GM23338 (cell line): Measurements from ENCODE around the gene SLC22A14. TPM values are rescaled to one million over a fixed set of nuclear protein-coding genes. Genes with fewer than 3 reads are reported as not detected.

Experiments
- ATAC-seq: fragments of 200-7000 bp; cut with Tn5 transposase; 3 replicates; pipeline ENCODE4 v1.9.1; 2020
- DNase-seq: peaks from one replicate; pipeline ENCODE4 v3.0.0-alpha.2; 2015; ENCODE audit warnings: low spot score
- H2AFZ ChIP-seq: fragments of 200-600 bp; sonication (generic); 2 replicates; pipeline ENCODE4 v1.8.0; 2016; ENCODE audit warnings: antibody characterized with exemption, mild to moderate bottlenecking, moderate library complexity
- H3F3A ChIP-seq: fragments of 200-600 bp; sonication (generic); replicated peaks from 2 replicates; pipeline ENCODE4 v1.8.0; 2017; ENCODE audit warnings: antibody characterized with exemption, mixed run types, low read depth
- H3K27ac ChIP-seq: fragments of 200-600 bp; sonication (generic); 2 replicates; pipeline ENCODE4 v1.6.1; 2016; ENCODE audit warnings: low read depth
- H3K27me3 ChIP-seq: fragments of 200-600 bp; sonication (generic); 2 replicates; pipeline ENCODE4 v1.8.0; 2016; ENCODE audit warnings: mild to moderate bottlenecking, mixed run types, moderate library complexity; ENCODE audit not compliant: insufficient read depth
- H3K36me3 ChIP-seq: fragments of 200-600 bp; sonication (generic); 2 replicates; pipeline ENCODE4 v1.8.0; 2016; ENCODE audit warnings: mild to moderate bottlenecking; ENCODE audit not compliant: insufficient read depth
- H3K4me1 ChIP-seq: fragments of 200-600 bp; sonication (generic); 2 replicates; pipeline ENCODE4 v1.8.0; 2016; ENCODE audit warnings: mild to moderate bottlenecking, moderate library complexity; ENCODE audit not compliant: insufficient read depth
- H3K4me2 ChIP-seq: fragments of 200-600 bp; sonication (generic); 2 replicates; pipeline ENCODE4 v1.7.1; 2017; ENCODE audit warnings: mixed run types
- H3K4me3 ChIP-seq: fragments of 200-600 bp; sonication (generic); 2 replicates; pipeline ENCODE4 v1.6.1; 2016; ENCODE audit warnings: mixed run types
- H3K79me2 ChIP-seq: fragments of 200-600 bp; sonication (generic); replicated peaks from 2 replicates; pipeline ENCODE4 v1.8.0; 2017; ENCODE audit warnings: mild to moderate bottlenecking; ENCODE audit not compliant: insufficient read depth
- H3K9me2 ChIP-seq: fragments of 200-600 bp; sonication (generic); 2 replicates; pipeline ENCODE4 v1.8.0; 2017; ENCODE audit not compliant: insufficient read depth
- H4K20me1 ChIP-seq: fragments of 200-600 bp; sonication (generic); replicated peaks from 2 replicates; pipeline ENCODE4 v1.8.0; 2017; ENCODE audit warnings: mild to moderate bottlenecking; ENCODE audit not compliant: insufficient read depth
- H3K27ac Mint-ChIP-seq: 2 replicates; pipeline ENCODE4 v1.8.0; 2020; ENCODE audit warnings: inconsistent platforms, mild to moderate bottlenecking, moderate library complexity, mixed read lengths
- H3K27me3 Mint-ChIP-seq: 3 replicates; pipeline ENCODE4 v1.8.0; 2022; ENCODE audit warnings: low read depth, mild to moderate bottlenecking, moderate library complexity, mixed read lengths, inconsistent platforms; ENCODE audit not compliant: insufficient read depth, poor library complexity
- H3K36me3 Mint-ChIP-seq: 3 replicates; pipeline ENCODE4 v1.8.0; 2021; ENCODE audit warnings: low read depth, mild to moderate bottlenecking, inconsistent platforms, moderate library complexity, mixed read lengths
- H3K4me1 Mint-ChIP-seq: 3 replicates; pipeline ENCODE4 v1.8.0; 2020; ENCODE audit warnings: mild to moderate bottlenecking, inconsistent platforms, mixed read lengths
- H3K4me3 Mint-ChIP-seq: 3 replicates; pipeline ENCODE4 v1.8.0; 2021; ENCODE audit warnings: moderate library complexity, mild to moderate bottlenecking, inconsistent platforms, mixed read lengths
- H3K9me3 Mint-ChIP-seq: 3 replicates; pipeline ENCODE4 v1.8.0; 2020; ENCODE audit warnings: moderate library complexity, mild to moderate bottlenecking, inconsistent platforms, mixed read lengths
- CREB1 ChIP-seq: fragments of 250-450 bp; sonication (Bioruptor Pico); IDR thresholded peaks from 2 replicates; pipeline ENCODE4 v1.5.0; 2020; ENCODE audit warnings: low read depth, mild to moderate bottlenecking, moderate library complexity
- EZH2 ChIP-seq: fragments of 200-600 bp; sonication (generic); IDR thresholded peaks from one replicate; pipeline ENCODE4 v1.8.0; 2017; ENCODE audit warnings: antibody characterized with exemption, mild to moderate bottlenecking, low read depth; ENCODE audit not compliant: unreplicated experiment
- EZH2phosphoT487 ChIP-seq: fragments of 200-600 bp; sonication (generic); IDR thresholded peaks from one replicate; pipeline ENCODE4 v1.8.1; 2018; ENCODE audit warnings: antibody characterized with exemption; ENCODE audit not compliant: unreplicated experiment
- NANOG ChIP-seq: IDR thresholded peaks from 2 replicates; pipeline ENCODE4 v1.6.1; 2016; ENCODE audit warnings: antibody characterized with exemption, borderline replicate concordance
- STAT1 ChIP-seq: IDR thresholded peaks from one replicate; pipeline ENCODE4 v1.6.1; 2016; ENCODE audit warnings: antibody characterized with exemption; ENCODE audit not compliant: unreplicated experiment
- ZNF114 ChIP-seq: fragments of 250-450 bp; sonication (Bioruptor Pico); IDR thresholded peaks from 2 replicates; pipeline ENCODE4 v1.5.0; 2020; ENCODE audit warnings: mild to moderate bottlenecking, moderate library complexity
- ZNF331 ChIP-seq: fragments of 250-450 bp; sonication (Bioruptor Pico); IDR thresholded peaks from 2 replicates; pipeline ENCODE4 v1.5.0; 2020; ENCODE audit warnings: low read depth, mild to moderate bottlenecking, moderate library complexity
- polyA plus RNA-seq: library from polyadenylated mRNA; unstranded; fragments of >200 nt; fragmentation: Nextera tagmentation; extraction: Ambion mirVana; gene quantifications from 2 replicates; pipeline ENCODE4 v1.2.1, GENCODE V29; 2016
- total RNA-seq: library from RNA; depleted of rRNA; stranded (reverse); fragments of >200 nt; shearing (Covaris generic); gene quantifications from 2 replicates; pipeline ENCODE4 v1.2.3, GENCODE V29; 2014
- TF ChIP-seq, protein P1 (sequence below): IDR thresholded peaks from 2 replicates; pipeline ENCODE4 v1.6.1; 2016; ENCODE audit warnings: antibody characterized with exemption
- TF ChIP-seq, protein P2 (sequence below): fragments of 250-450 bp; sonication (Bioruptor Pico); IDR thresholded peaks from 2 replicates; pipeline ENCODE4 v1.5.0; 2020; ENCODE audit warnings: mild to moderate bottlenecking, moderate library complexity
- TF ChIP-seq, protein P3 (sequence below), 2 experiments: fragments of 200-600 bp in 1 of 2; sonication (generic) in 1 of 2; conservative IDR thresholded peaks; 2 replicates each; pipeline versions ENCODE4 v1.5.1 to v1.6.1; 2016 to 2017; ENCODE audit warnings: antibody characterized with exemption in 2 of 2, low read depth in 2 of 2, mild to moderate bottlenecking in 2 of 2, moderate library complexity in 1 of 2

The SLC22A14 gene
- total and polyA plus RNA-seq, 2 experiments from 2014 or later: not detected

DNA sequence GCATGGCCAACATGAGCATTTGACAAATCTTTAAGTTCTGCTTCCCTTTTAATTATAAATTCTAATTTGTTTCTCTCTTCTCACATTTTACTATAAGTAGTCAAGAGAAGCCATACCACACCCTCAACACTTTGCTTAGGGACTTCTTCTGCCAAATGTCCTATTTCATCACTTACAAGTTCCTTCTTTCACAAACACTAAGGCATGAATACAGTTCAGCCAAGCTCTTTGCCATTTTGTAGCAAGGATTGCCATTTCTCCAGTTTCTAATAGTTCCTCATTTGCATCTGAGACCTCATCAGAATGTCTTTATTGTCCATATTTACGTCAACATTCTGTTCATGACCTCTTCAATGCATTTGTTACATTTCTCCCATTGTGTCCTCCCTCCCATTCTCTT lies 29.4 kb downstream of the SLC22A14 start:
- H4K20me1 ChIP-seq: no peaks in the 10 kb centered on the region; the same call in 1 of the 2 replicates
- no peaks in the 10 kb centered on the region for H3K36me3 Mint-ChIP-seq
- no peak overlapping the region for H3K27ac ChIP-seq
- no peak for DNase-seq
- H3K4me1 ChIP-seq: no peaks in the 10 kb centered on the region
- H3K4me2 ChIP-seq: no peak overlapping the region
- H3K9me2 ChIP-seq: no peaks in the 10 kb centered on the region
- no peaks in the 10 kb centered on the region for H3K79me2 ChIP-seq
- H3K4me1 Mint-ChIP-seq: peaks cover 9% of the 10 kb centered on the region; the same call in 2 of the 3 replicates
- H3F3A ChIP-seq: no peaks in the 10 kb centered on the region
- no peaks in the 10 kb centered on the region for H3K36me3 ChIP-seq
- no peak overlapping the region for H2AFZ ChIP-seq
- no peak overlapping the region for H3K4me3 Mint-ChIP-seq
- peaks cover 10% of the 10 kb centered on the region for H3K27me3 Mint-ChIP-seq
- no peak for TF ChIP-seq ZNF114 (CRISPR knock-in tag)
- TF ChIP-seq, protein P1, sequence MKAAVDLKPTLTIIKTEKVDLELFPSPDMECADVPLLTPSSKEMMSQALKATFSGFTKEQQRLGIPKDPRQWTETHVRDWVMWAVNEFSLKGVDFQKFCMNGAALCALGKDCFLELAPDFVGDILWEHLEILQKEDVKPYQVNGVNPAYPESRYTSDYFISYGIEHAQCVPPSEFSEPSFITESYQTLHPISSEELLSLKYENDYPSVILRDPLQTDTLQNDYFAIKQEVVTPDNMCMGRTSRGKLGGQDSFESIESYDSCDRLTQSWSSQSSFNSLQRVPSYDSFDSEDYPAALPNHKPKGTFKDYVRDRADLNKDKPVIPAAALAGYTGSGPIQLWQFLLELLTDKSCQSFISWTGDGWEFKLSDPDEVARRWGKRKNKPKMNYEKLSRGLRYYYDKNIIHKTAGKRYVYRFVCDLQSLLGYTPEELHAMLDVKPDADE: no peak
- TF ChIP-seq, protein P2, sequence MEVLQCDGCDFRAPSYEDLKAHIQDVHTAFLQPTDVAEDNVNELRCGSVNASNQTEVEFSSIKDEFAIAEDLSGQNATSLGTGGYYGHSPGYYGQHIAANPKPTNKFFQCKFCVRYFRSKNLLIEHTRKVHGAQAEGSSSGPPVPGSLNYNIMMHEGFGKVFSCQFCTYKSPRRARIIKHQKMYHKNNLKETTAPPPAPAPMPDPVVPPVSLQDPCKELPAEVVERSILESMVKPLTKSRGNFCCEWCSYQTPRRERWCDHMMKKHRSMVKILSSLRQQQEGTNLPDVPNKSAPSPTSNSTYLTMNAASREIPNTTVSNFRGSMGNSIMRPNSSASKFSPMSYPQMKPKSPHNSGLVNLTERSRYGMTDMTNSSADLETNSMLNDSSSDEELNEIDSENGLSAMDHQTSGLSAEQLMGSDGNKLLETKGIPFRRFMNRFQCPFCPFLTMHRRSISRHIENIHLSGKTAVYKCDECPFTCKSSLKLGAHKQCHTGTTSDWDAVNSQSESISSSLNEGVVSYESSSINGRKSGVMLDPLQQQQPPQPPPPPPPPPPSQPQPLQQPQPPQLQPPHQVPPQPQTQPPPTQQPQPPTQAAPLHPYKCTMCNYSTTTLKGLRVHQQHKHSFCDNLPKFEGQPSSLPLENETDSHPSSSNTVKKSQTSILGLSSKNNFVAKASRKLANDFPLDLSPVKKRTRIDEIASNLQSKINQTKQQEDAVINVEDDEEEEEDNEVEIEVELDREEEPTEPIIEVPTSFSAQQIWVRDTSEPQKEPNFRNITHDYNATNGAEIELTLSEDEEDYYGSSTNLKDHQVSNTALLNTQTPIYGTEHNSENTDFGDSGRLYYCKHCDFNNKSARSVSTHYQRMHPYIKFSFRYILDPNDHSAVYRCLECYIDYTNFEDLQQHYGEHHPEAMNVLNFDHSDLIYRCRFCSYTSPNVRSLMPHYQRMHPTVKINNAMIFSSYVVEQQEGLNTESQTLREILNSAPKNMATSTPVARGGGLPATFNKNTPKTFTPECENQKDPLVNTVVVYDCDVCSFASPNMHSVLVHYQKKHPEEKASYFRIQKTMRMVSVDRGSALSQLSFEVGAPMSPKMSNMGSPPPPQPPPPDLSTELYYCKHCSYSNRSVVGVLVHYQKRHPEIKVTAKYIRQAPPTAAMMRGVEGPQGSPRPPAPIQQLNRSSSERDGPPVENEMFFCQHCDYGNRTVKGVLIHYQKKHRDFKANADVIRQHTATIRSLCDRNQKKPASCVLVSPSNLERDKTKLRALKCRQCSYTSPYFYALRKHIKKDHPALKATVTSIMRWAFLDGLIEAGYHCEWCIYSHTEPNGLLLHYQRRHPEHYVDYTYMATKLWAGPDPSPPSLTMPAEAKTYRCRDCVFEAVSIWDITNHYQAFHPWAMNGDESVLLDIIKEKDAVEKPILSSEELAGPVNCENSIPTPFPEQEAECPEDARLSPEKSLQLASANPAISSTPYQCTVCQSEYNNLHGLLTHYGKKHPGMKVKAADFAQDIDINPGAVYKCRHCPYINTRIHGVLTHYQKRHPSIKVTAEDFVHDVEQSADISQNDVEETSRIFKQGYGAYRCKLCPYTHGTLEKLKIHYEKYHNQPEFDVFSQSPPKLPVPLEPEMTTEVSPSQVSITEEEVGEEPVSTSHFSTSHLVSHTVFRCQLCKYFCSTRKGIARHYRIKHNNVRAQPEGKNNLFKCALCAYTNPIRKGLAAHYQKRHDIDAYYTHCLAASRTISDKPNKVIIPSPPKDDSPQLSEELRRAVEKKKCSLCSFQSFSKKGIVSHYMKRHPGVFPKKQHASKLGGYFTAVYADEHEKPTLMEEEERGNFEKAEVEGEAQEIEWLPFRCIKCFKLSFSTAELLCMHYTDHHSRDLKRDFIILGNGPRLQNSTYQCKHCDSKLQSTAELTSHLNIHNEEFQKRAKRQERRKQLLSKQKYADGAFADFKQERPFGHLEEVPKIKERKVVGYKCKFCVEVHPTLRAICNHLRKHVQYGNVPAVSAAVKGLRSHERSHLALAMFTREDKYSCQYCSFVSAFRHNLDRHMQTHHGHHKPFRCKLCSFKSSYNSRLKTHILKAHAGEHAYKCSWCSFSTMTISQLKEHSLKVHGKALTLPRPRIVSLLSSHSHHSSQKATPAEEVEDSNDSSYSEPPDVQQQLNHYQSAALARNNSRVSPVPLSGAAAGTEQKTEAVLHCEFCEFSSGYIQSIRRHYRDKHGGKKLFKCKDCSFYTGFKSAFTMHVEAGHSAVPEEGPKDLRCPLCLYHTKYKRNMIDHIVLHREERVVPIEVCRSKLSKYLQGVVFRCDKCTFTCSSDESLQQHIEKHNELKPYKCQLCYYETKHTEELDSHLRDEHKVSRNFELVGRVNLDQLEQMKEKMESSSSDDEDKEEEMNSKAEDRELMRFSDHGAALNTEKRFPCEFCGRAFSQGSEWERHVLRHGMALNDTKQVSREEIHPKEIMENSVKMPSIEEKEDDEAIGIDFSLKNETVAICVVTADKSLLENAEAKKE (CRISPR knock-in tag): no peak
- no peak for TF ChIP-seq NANOG
- H3K4me3 ChIP-seq: no peak overlapping the region
- H3K27ac Mint-ChIP-seq: no peak overlapping the region
- no peaks in the 10 kb centered on the region for H3K27me3 ChIP-seq
- ATAC-seq: no peak
- H3K9me3 Mint-ChIP-seq: no peaks in the 10 kb centered on the region; the same call in 2 of the 3 replicates

DNA sequence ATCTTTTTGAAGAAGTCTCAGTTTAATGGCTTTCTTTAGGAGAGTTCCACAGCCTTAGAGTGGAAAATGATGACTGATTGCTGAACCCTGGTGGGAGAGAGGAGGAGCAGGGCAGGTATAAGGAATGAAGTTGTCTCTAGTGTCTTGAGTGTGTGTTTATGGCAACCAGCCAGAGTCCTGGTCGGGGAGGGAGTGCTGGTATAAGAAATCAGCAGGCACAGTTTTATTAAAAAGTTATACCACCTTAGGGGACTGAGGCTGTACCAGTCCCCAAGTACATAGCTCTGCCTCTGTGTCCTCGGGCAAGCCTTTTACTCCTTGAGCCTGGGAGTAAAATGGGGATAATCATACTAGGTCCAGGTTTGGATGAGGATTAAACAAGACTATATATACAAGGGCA lies 29.8 kb downstream of the SLC22A14 start:
- DNase-seq: no peak
- H3K9me3 Mint-ChIP-seq: no peaks in the 10 kb centered on the region; the same call in 2 of the 3 replicates
- no peak for ATAC-seq
- Histone ChIP-seq H3K27me3 (no peaks in the 10 kb centered on the region), H3K36me3 (no peaks in the 10 kb centered on the region), H3K79me2 (no peaks in the 10 kb centered on the region), H2AFZ (no peak overlapping the region), H4K20me1 (no peaks in the 10 kb centered on the region; the same call in 1 of the 2 replicates), H3K9me2 (no peaks in the 10 kb centered on the region), H3K4me2 (no peak overlapping the region), H3K4me3 (no peak overlapping the region), H3F3A (no peaks in the 10 kb centered on the region), H3K27ac (no peak overlapping the region), H3K4me1 (no peaks in the 10 kb centered on the region)
- H3K27me3 Mint-ChIP-seq: peaks cover 10% of the 10 kb centered on the region
- H3K4me3 Mint-ChIP-seq: no peak overlapping the region
- H3K4me1 Mint-ChIP-seq: peaks cover 9% of the 10 kb centered on the region; the same call in 2 of the 3 replicates
- no peak overlapping the region for H3K27ac Mint-ChIP-seq
- no peaks in the 10 kb centered on the region for H3K36me3 Mint-ChIP-seq
- TF ChIP-seq EZH2 (no peak), CREB1 (CRISPR knock-in tag) (no peak), EZH2phosphoT487 (no peak), ZNF331 (CRISPR knock-in tag) (no peak), STAT1 (no peak)
- TF ChIP-seq, protein P3, sequence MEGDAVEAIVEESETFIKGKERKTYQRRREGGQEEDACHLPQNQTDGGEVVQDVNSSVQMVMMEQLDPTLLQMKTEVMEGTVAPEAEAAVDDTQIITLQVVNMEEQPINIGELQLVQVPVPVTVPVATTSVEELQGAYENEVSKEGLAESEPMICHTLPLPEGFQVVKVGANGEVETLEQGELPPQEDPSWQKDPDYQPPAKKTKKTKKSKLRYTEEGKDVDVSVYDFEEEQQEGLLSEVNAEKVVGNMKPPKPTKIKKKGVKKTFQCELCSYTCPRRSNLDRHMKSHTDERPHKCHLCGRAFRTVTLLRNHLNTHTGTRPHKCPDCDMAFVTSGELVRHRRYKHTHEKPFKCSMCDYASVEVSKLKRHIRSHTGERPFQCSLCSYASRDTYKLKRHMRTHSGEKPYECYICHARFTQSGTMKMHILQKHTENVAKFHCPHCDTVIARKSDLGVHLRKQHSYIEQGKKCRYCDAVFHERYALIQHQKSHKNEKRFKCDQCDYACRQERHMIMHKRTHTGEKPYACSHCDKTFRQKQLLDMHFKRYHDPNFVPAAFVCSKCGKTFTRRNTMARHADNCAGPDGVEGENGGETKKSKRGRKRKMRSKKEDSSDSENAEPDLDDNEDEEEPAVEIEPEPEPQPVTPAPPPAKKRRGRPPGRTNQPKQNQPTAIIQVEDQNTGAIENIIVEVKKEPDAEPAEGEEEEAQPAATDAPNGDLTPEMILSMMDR (conservative IDR thresholded peaks at IDR 0.05; ENCODE audit: low read depth in 2 of 2): no peak
